Right lobe of liver (tissue), 6 donors: Measurements from ENCODE around the gene CRTC1. TPM values are rescaled to one million over a fixed set of nuclear protein-coding genes. Genes with fewer than 3 reads are reported as not detected.

Experiments used
- ATAC-seq, 4 donors: fragments of 200-7000 bp; cut with Tn5 transposase; one replicate each; pipeline ENCODE4 v1.9.1; 2020; ENCODE audit warnings: mild to moderate bottlenecking in 4 of 4, moderate library complexity in 4 of 4
- DNase-seq, 3 donors: peaks; one replicate each; pipeline ENCODE4 v3.0.0-alpha.2; 2020
- H3K27ac ChIP-seq, 3 donors: fragments of 200-600 bp; one replicate each; pipeline ENCODE4 v1.8.0; 2022
- H3K27me3 ChIP-seq, 2 donors: fragments of 200-600 bp; one replicate each; pipeline ENCODE4 v1.8.0; 2022
- H3K36me3 ChIP-seq, 4 donors: fragments of 200-600 bp; sonication (generic) in 1 of 4; one replicate each; pipeline versions ENCODE4 v1.5.1 to v1.8.0; 2017 to 2022; ENCODE audit warnings: control low read depth in 1 of 4
- H3K4me1 ChIP-seq, 4 donors: fragments of 200-600 bp; sonication (generic) in 1 of 4; one replicate each; pipeline versions ENCODE4 v1.5.1 to v1.8.0; 2017 to 2022; ENCODE audit warnings: control low read depth in 1 of 4
- H3K4me3 ChIP-seq, 3 donors: fragments of 200-600 bp; one replicate each; pipeline ENCODE4 v1.8.0; 2022
- H3K9me3 ChIP-seq, 4 donors: fragments of 200-600 bp; sonication (generic) in 1 of 4; one replicate each; pipeline versions ENCODE4 v1.5.1 to v1.8.0; 2017 to 2022; ENCODE audit warnings: control low read depth in 1 of 4
- CTCF ChIP-seq, 4 donors: fragments of 200-600 bp in 3 of 4; fragments of 450-650 bp in 1 of 4; IDR thresholded peaks; one replicate each; pipeline versions ENCODE4 v1.5.1 to v1.8.0; 2016 to 2022; ENCODE audit warnings: antibody characterized with exemption in 4 of 4, mild to moderate bottlenecking in 2 of 4
- POLR2A ChIP-seq: fragments of 450-650 bp; IDR thresholded peaks from one replicate; pipeline ENCODE4 v1.6.1; 2017; ENCODE audit warnings: antibody characterized with exemption, mild to moderate bottlenecking
- WGBS: methylation state at CpG from one replicate; pipeline ENCODE4 v1.1.6; 2018; ENCODE audit warnings: low coverage, low lambda C conversion rate; ENCODE audit not compliant: insufficient coverage; ENCODE audit errors: missing lambda C conversion rate; 5-methylcytosine and 5-hydroxymethylcytosine counted together
- intact Hi-C, 2 donors: fragments of 100-400 bp; cut with DNase I; formaldehyde crosslinking; loops; one replicate each; pipeline versions ENCODE4 v1.11.2 to v1.14.1; 2022
- total RNA-seq, 6 experiments: library from RNA; depleted of rRNA in 2 of 6; stranded (reverse); fragments of >200 nt in 2 of 6; fragmentation: NEBNext Ultra II Directional in 3 of 6; extraction: Animal tissue kit (Norgen Biotek cat#: 25700) in 3 of 6; gene quantifications; one replicate each; pipeline versions ENCODE4 v1.1.0 to v1.2.4, GENCODE V29; 2016 to 2023
- donor health status: DM: no; HTN: yes; CAD: no.
- donor health status: DM: no; HTN: no; CAD: no.
- donor health status: DM: no; HTN: no; CAD: no.
- donor health status: DM: no; HTN: yes; CAD: no.
- donor health status: DM: no; HTN: yes; CAD: no.

The CRTC1 gene
- total RNA-seq, 6 experiments from 2014 or later, result 1.7 to 7.2 (median 4.9) TPM

- H3K36me3 ChIP-seq, result peaks cover 0 to 2% (median 0%) of the 10 kb centered on the region in 4 donors
Observed at GRCh38 chr19:18754501-18754900, 71.0 kb downstream of the CRTC1 start.

GRCh38 chr19:18756896-18757295 lies 73.4 kb downstream of the CRTC1 start:
- H3K9me3 ChIP-seq, result no peaks in the 10 kb centered on the region
- no peak for TF ChIP-seq CTCF (IDR thresholded peaks at IDR 0.05)
- TF ChIP-seq POLR2A, result no peak
- 90% methylated on average over 6 of the region's 16 CpGs for WGBS
- no peak overlapping the region for H3K4me3 ChIP-seq
- ATAC-seq, result no peak
- H3K27ac ChIP-seq, result no peak overlapping the region
- no peak for DNase-seq
- intact Hi-C loops, result no loop called here
- H3K27me3 ChIP-seq, result no peaks in the 10 kb centered on the region
- H3K36me3 ChIP-seq, result no peaks in the 10 kb centered on the region
- H3K4me1 ChIP-seq, result peaks cover 0 to 5% (median 2%) of the 10 kb centered on the region in 4 donors

More at GRCh38 chr19:18754501-18754900, 71.0 kb downstream of the CRTC1 start:
- Histone ChIP-seq H3K9me3 (no peaks in the 10 kb centered on the region), H3K27me3 (no peaks in the 10 kb centered on the region), H3K4me3 (no peak overlapping the region), H3K27ac (no peak overlapping the region), H3K4me1 (no peaks in the 10 kb centered on the region)
- 85% methylated on average over 4 of the region's 4 CpGs for whole genome bisulfite sequencing
- no peak for DNase-seq
- no peak for ATAC-seq
- TF ChIP-seq CTCF (IDR thresholded peaks at IDR 0.05), result no peak
- no peak for TF ChIP-seq POLR2A
- intact Hi-C loops, result no loop called here

- DNase-seq (no peak), ATAC-seq (no peak)
- no peaks in the 10 kb centered on the region for H3K36me3 ChIP-seq
- no peaks in the 10 kb centered on the region for H3K27me3 ChIP-seq
- intact Hi-C loops, result no loop called here
- WGBS, result 40% methylated on average over 1 of the region's 19 CpGs
- peaks cover 0 to 14% (median 10%) of the 10 kb centered on the region in 4 donors for H3K4me1 ChIP-seq
- no peak overlapping the region for H3K4me3 ChIP-seq
- TF ChIP-seq POLR2A, result no peak
- TF ChIP-seq CTCF (IDR thresholded peaks at IDR 0.05), result no peak
- H3K9me3 ChIP-seq, result no peaks in the 10 kb centered on the region
- H3K27ac ChIP-seq, result no peak overlapping the region
Observed at GRCh38 chr19:18759304-18759994, 76.0 kb downstream of the CRTC1 start.

GRCh38 chr19:18759995-18760426 lies 76.5 kb downstream of the CRTC1 start:
- DNase-seq (no peak), ATAC-seq (no peak)
- Histone ChIP-seq H3K4me3 (no peak overlapping the region), H3K4me1 (peaks cover 0 to 14% (median 10%) of the 10 kb centered on the region in 4 donors), H3K9me3 (no peaks in the 10 kb centered on the region), H3K27ac (no peak overlapping the region), H3K27me3 (no peaks in the 10 kb centered on the region), H3K36me3 (no peaks in the 10 kb centered on the region)
- intact Hi-C loops, result no loop called here
- WGBS, result 89% methylated on average over 14 of the region's 22 CpGs
- TF ChIP-seq CTCF (IDR thresholded peaks at IDR 0.05) (no peak), POLR2A (no peak)
